Measurements from ENCODE around the gene OSTF1.

GRCh38 chr9:75046725-75047345, 41.5 kb upstream of the OSTF1 start:
- TF ChIP-seq MLX (CRISPR knock-in tag; IDR thresholded peaks at IDR 0.05): no peak
- TF ChIP-seq ETV6 (CRISPR knock-in tag; IDR thresholded peaks at IDR 0.05): no peak
- no peak for TF ChIP-seq CTCF (IDR thresholded peaks at IDR 0.05)
- no peak for TF ChIP-seq CDX4 (CRISPR knock-in tag; IDR thresholded peaks at IDR 0.05; ENCODE audit: borderline replicate concordance)
- TF ChIP-seq SP1 (CRISPR knock-in tag; conservative IDR thresholded peaks at IDR 0.05): no peak
- no peak for TF ChIP-seq FOXJ3 (CRISPR knock-in tag; IDR thresholded peaks at IDR 0.05; ENCODE audit: borderline replicate concordance)
- no peak for TF ChIP-seq ESRRA (CRISPR knock-in tag; IDR thresholded peaks at IDR 0.05; ENCODE audit: borderline replicate concordance)
- TF ChIP-seq CREB1 (CRISPR knock-in tag; IDR thresholded peaks at IDR 0.05): no peak
- no peak for TF ChIP-seq ATF1 (CRISPR knock-in tag; IDR thresholded peaks at IDR 0.05)
- no peak for TF ChIP-seq ELF4 (CRISPR knock-in tag; IDR thresholded peaks at IDR 0.05; ENCODE audit: low read depth)

Data from WTC11 (cell line).